Subcutaneous abdominal adipose tissue (tissue), 5 donors: Measurements from ENCODE around the gene ZNF600.
A peak's percentile ranks its signal among the peaks of the same experiment; 100 is the strongest.
"Not testable (repeated sequence)": the region's sequence is repeated elsewhere in the genome, so short reads cannot be mapped to it uniquely, and the experiment has no call there.

ENCODE experiments used
- H3K27ac ChIP-seq: one replicate; pipeline ENCODE4 v1.7.0; 2013; ENCODE audit warnings: low read depth, mild to moderate bottlenecking, inconsistent platforms, low read length, moderate library complexity
- H3K27me3 ChIP-seq, 5 donors: one replicate each; pipeline ENCODE4 v1.7.0; 2013; ENCODE audit warnings: low read length in 5 of 5, inconsistent platforms in 1 of 5; ENCODE audit not compliant: control insufficient read depth in 5 of 5, insufficient read depth in 4 of 5
- H3K36me3 ChIP-seq, 5 donors: one replicate each; pipeline ENCODE4 v1.7.0; 2013; ENCODE audit warnings: low read length in 5 of 5; ENCODE audit not compliant: control insufficient read depth in 5 of 5, insufficient read depth in 5 of 5
- H3K4me1 ChIP-seq, 5 donors: one replicate each; pipeline ENCODE4 v1.7.0; 2013; ENCODE audit warnings: low read length in 5 of 5, mild to moderate bottlenecking in 3 of 5, moderate library complexity in 1 of 5; ENCODE audit not compliant: control insufficient read depth in 5 of 5, insufficient read depth in 5 of 5
- H3K4me3 ChIP-seq, 5 donors: one replicate each; pipeline ENCODE4 v1.7.0; 2013; ENCODE audit warnings: low read length in 5 of 5, low read depth in 1 of 5
- H3K9ac ChIP-seq, 5 donors: one replicate each; pipeline ENCODE4 v1.7.0; 2013; ENCODE audit warnings: low read length in 5 of 5, mild to moderate bottlenecking in 4 of 5, moderate library complexity in 3 of 5
- H3K9me3 ChIP-seq, 5 donors: one replicate each; pipeline ENCODE4 v1.7.0; 2013; ENCODE audit warnings: low read length in 5 of 5; ENCODE audit not compliant: control insufficient read depth in 5 of 5
- donor health status: healthy.
- donor health status: healthy.
- donor health status: healthy.
- donor health status: healthy.
- donor health status: healthy.

ZNF600 gene

GRCh38 chr19:52743091-52743490 lies 43.5 kb downstream of the ZNF600 start:
- H3K27me3 ChIP-seq, result no peaks in the 10 kb centered on the region
- no peaks in the 10 kb centered on the region for H3K9me3 ChIP-seq
- H3K36me3 ChIP-seq, result no peaks in the 10 kb centered on the region
- H3K27ac ChIP-seq, result no peak overlapping the region
- H3K4me3 ChIP-seq, result no peak overlapping the region
- no peak overlapping the region for H3K9ac ChIP-seq
- H3K4me1 ChIP-seq, result peaks cover 0 to 6% (median 0%) of the 10 kb centered on the region in 5 donors

- Histone ChIP-seq H3K27me3 (no peaks in the 10 kb centered on the region), H3K9ac (no peak overlapping the region), H3K4me1 (peaks cover 0 to 4% (median 0%) of the 10 kb centered on the region in 5 donors), H3K9me3 (no peaks in the 10 kb centered on the region), H3K4me3 (no peak overlapping the region), H3K27ac (no peak overlapping the region), H3K36me3 (no peaks in the 10 kb centered on the region)
Measured at GRCh38 chr19:52742516-52742915, 44.1 kb downstream of the ZNF600 start.

GRCh38 chr19:52741951-52742485 lies 44.6 kb downstream of the ZNF600 start:
- peaks cover 0 to 4% (median 0%) of the 10 kb centered on the region in 5 donors for H3K4me1 ChIP-seq
- H3K4me3 ChIP-seq, result no peak overlapping the region
- no peak overlapping the region for H3K27ac ChIP-seq
- no peak overlapping the region for H3K9ac ChIP-seq
- no peaks in the 10 kb centered on the region for H3K36me3 ChIP-seq
- no peaks in the 10 kb centered on the region for H3K9me3 ChIP-seq
- no peaks in the 10 kb centered on the region for H3K27me3 ChIP-seq

GRCh38 chr19:52741371-52741770 lies 45.2 kb downstream of the ZNF600 start:
- H3K9me3 ChIP-seq, result not testable (repeated sequence)

GRCh38 chr19:52739576-52739975 lies 47.0 kb downstream of the ZNF600 start:
- Histone ChIP-seq H3K27me3 (no peaks in the 10 kb centered on the region), H3K36me3 (no peaks in the 10 kb centered on the region), H3K4me3 (no peak overlapping the region), H3K9me3 (no peaks in the 10 kb centered on the region), H3K27ac (no peak overlapping the region), H3K4me1 (peaks cover 2 to 13% (median 11%) of the 10 kb centered on the region in 5 donors), H3K9ac (no peak overlapping the region)

More at GRCh38 chr19:52741371-52741770, 45.2 kb downstream of the ZNF600 start:
- H3K4me1 ChIP-seq, H3K4me3 ChIP-seq, H3K27ac ChIP-seq, H3K27me3 ChIP-seq, H3K36me3 ChIP-seq, H3K9ac ChIP-seq: not testable (repeated sequence)

GRCh38 chr19:52735734-52736133 lies 50.9 kb downstream of the ZNF600 start:
- Histone ChIP-seq H3K9me3 (no peaks in the 10 kb centered on the region), H3K36me3 (no peaks in the 10 kb centered on the region), H3K27me3 (no peaks in the 10 kb centered on the region), H3K4me3 (peak overlapping the region; percentile 61 to 98 (median 92)), H3K4me1 (peaks cover 2 to 26% (median 16%) of the 10 kb centered on the region in 5 donors), H3K27ac (peak overlapping the region; percentile 86), H3K9ac (peak overlapping the region; percentile 38 to 93 (median 68))

GRCh38 chr19:52734893-52735661 lies 51.5 kb downstream of the ZNF600 start, which contains the start of gene ZNF611:
Gene ZNF611, minus strand, starts transcription at chr19:52735044. Its CDS starts 19,150 bp downstream, at chr19:52715894.
- H3K36me3 ChIP-seq, result no peaks in the 10 kb centered on the region

GRCh38 chr19:52734331-52734892 lies 52.2 kb downstream of the ZNF600 start:
- Histone ChIP-seq H3K4me1 (peaks cover 2 to 26% (median 19%) of the 10 kb centered on the region in 5 donors), H3K36me3 (no peaks in the 10 kb centered on the region), H3K27ac (peak overlapping the region; percentile 86), H3K9me3 (no peaks in the 10 kb centered on the region), H3K9ac (peak overlapping the region; percentile 81 to 95 (median 91)), H3K4me3 (peak overlapping the region; percentile 92 to 98 (median 96)), H3K27me3 (no peaks in the 10 kb centered on the region)

More at GRCh38 chr19:52734893-52735661, 51.5 kb downstream of the ZNF600 start, which contains the start of gene ZNF611:
- peak within 1 kb of the TSS; percentile 86 for H3K27ac ChIP-seq
- H3K9ac ChIP-seq, result peak within 1 kb of the TSS; percentile 81 to 95 (median 91)
- H3K4me3 ChIP-seq, result peak within 1 kb of the TSS; percentile 92 to 98 (median 96)
- no peaks in the 10 kb centered on the region for H3K9me3 ChIP-seq
- H3K27me3 ChIP-seq, result no peaks in the 10 kb centered on the region
- H3K4me1 ChIP-seq, result peaks cover 2 to 26% (median 16%) of the 10 kb centered on the region in 5 donors

- Histone ChIP-seq H3K36me3 (peaks cover 0 to 50% (median 12%) of the 10 kb centered on the region in 5 donors), H3K4me1 (peaks cover 0 to 17% (median 0%) of the 10 kb centered on the region in 5 donors)
- H3K27me3 ChIP-seq, H3K27ac ChIP-seq, H3K9ac ChIP-seq, H3K9me3 ChIP-seq, H3K4me3 ChIP-seq: not testable (repeated sequence)
Measured at GRCh38 chr19:52726051-52726450, 60.5 kb downstream of the ZNF600 start.

- Histone ChIP-seq H3K36me3 (peaks cover 0 to 55% (median 12%) of the 10 kb centered on the region in 5 donors), H3K4me3 (no peak overlapping the region)
Measured at GRCh38 chr19:52725528-52725961, 61.0 kb downstream of the ZNF600 start.

More at GRCh38 chr19:52725528-52725961, 61.0 kb downstream of the ZNF600 start:
- no peaks in the 10 kb centered on the region for H3K9me3 ChIP-seq
- no peak overlapping the region for H3K9ac ChIP-seq
- H3K27me3 ChIP-seq, result no peaks in the 10 kb centered on the region
- H3K4me1 ChIP-seq, result peaks cover 0 to 17% (median 0%) of the 10 kb centered on the region in 5 donors
- H3K27ac ChIP-seq, result no peak overlapping the region
